Esophagus muscularis mucosa (tissue), 4 donors: ENCODE data around the gene OR2B6. TPM values are rescaled to one million over a fixed set of nuclear protein-coding genes. Genes with fewer than 3 reads are reported as not detected.
"Not testable (repeated sequence)": the region's sequence is repeated elsewhere in the genome, so short reads cannot be mapped to it uniquely, and the experiment has no call there.

Experiments
- DNase-seq: peaks from one replicate; pipeline ENCODE4 v3.0.0-alpha.2; 2017; ENCODE audit errors: extremely low spot score
- H3K27ac ChIP-seq, 4 donors: fragments of 200-600 bp; sonication (generic); replicated peaks in 1 of 4; 1 replicate in 3 of 4; 2 replicates in 1 of 4; pipeline ENCODE4 v1.5.1; 2016 to 2019; ENCODE audit warnings: mild to moderate bottlenecking in 1 of 4
- H3K27me3 ChIP-seq, 4 donors: fragments of 200-600 bp; sonication (generic); one replicate each; pipeline versions ENCODE4 v1.5.1 to v1.6.0; 2016 to 2019
- H3K36me3 ChIP-seq, 4 donors: fragments of 200-600 bp; sonication (generic); one replicate each; pipeline ENCODE4 v1.5.1; 2016 to 2019
- H3K4me1 ChIP-seq, 4 donors: fragments of 200-600 bp; sonication (generic); one replicate each; pipeline ENCODE4 v1.5.1; 2016 to 2019
- H3K4me3 ChIP-seq, 4 donors: fragments of 200-600 bp; sonication (generic); 1 replicate in 2 of 4; 2 replicates in 2 of 4; pipeline ENCODE4 v1.5.1; 2016 to 2019; ENCODE audit warnings: mild to moderate bottlenecking in 4 of 4, moderate library complexity in 1 of 4
- H3K9me3 ChIP-seq, 4 donors: fragments of 200-600 bp; sonication (generic); 1 replicate in 3 of 4; 2 replicates in 1 of 4; pipeline ENCODE4 v1.5.1; 2016 to 2019
- CTCF ChIP-seq, 3 experiments: fragments of 200-600 bp in 2 of 3; fragments of 450-650 bp in 1 of 3; sonication (generic) in 2 of 3; IDR thresholded peaks; one replicate each; pipeline ENCODE4 v1.5.1; 2017 to 2019; ENCODE audit warnings: antibody characterized with exemption in 3 of 3, mild to moderate bottlenecking in 2 of 3, moderate library complexity in 1 of 3
- EP300 ChIP-seq: sonication (generic); formaldehyde crosslinking; IDR thresholded peaks from one replicate; pipeline ENCODE4 v1.6.1; 2017; ENCODE audit warnings: antibody characterized with exemption
- POLR2A ChIP-seq: fragments of 450-650 bp; IDR thresholded peaks from one replicate; pipeline ENCODE4 v1.6.1; 2017; ENCODE audit warnings: antibody characterized with exemption, moderate library complexity, mild to moderate bottlenecking, low read depth
- POLR2AphosphoS5 ChIP-seq, 2 donors: sonication (generic); formaldehyde crosslinking; IDR thresholded peaks; one replicate each; pipeline ENCODE4 v1.6.1; 2017; ENCODE audit warnings: antibody characterized with exemption in 2 of 2
- whole genome bisulfite sequencing: methylation state at CpG from one replicate; pipeline ENCODE4 v1.1.5; 2018; 5-methylcytosine and 5-hydroxymethylcytosine counted together
- intact Hi-C: fragments of 100-400 bp; cut with DNase I; formaldehyde crosslinking; loops from one replicate; pipeline ENCODE4 v1.15.1; 2023
- total RNA-seq, 4 donors: library from RNA; depleted of rRNA; stranded (reverse); fragments of >200 nt; gene quantifications; one replicate each; pipeline versions ENCODE4 v1.1.0 to v1.2.1, GENCODE V29; 2016

OR2B6 gene
- total RNA-seq, 4 donors from 2014 or later: not detected

GRCh38 chr6:27931209-27931608 is 25.8 kb upstream of the OR2B6 start:
- DNase-seq: no peak
- TF ChIP-seq EP300: no peak
- no peak for TF ChIP-seq POLR2AphosphoS5 (IDR thresholded peaks at IDR 0.05)
- TF ChIP-seq CTCF (IDR thresholded peaks at IDR 0.05): no peak
- no peak for TF ChIP-seq POLR2A
- 82% methylated on average over 2 of the region's 2 CpGs for WGBS
- Histone ChIP-seq H3K4me3 (no peak overlapping the region), H3K36me3 (no peaks in the 10 kb centered on the region), H3K27me3 (peaks cover 0 to 17% (median 0%) of the 10 kb centered on the region in 4 donors), H3K9me3 (no peaks in the 10 kb centered on the region), H3K27ac (no peak overlapping the region), H3K4me1 (no peaks in the 10 kb centered on the region)
- intact Hi-C loops: no loop called here

- Histone ChIP-seq H3K27ac (no peak overlapping the region), H3K4me1 (no peaks in the 10 kb centered on the region), H3K27me3 (peaks cover 0 to 10% (median 0%) of the 10 kb centered on the region in 4 donors), H3K9me3 (no peaks in the 10 kb centered on the region), H3K36me3 (no peaks in the 10 kb centered on the region), H3K4me3 (no peak overlapping the region)
- intact Hi-C loops: no loop called here
- TF ChIP-seq POLR2AphosphoS5 (IDR thresholded peaks at IDR 0.05): no peak
- TF ChIP-seq EP300: no peak
- no peak for TF ChIP-seq CTCF (IDR thresholded peaks at IDR 0.05)
- TF ChIP-seq POLR2A: no peak
- WGBS: 69% methylated on average over 1 of the region's 1 CpG
- no peak for DNase-seq
Measured at GRCh38 chr6:27940766-27941165, 16.3 kb upstream of the OR2B6 start.

- DNase-seq, intact Hi-C loops, H3K36me3 ChIP-seq, H3K4me1 ChIP-seq, H3K27me3 ChIP-seq, H3K27ac ChIP-seq, H3K4me3 ChIP-seq, H3K9me3 ChIP-seq: not testable (repeated sequence)
- WGBS: 51% methylated on average over 4 of the region's 6 CpGs
Measured at GRCh38 chr6:27943072-27943471, 14.0 kb upstream of the OR2B6 start.

- H3K27ac ChIP-seq: no peak overlapping the region
- H3K27me3 ChIP-seq: peaks cover 0 to 6% (median 0%) of the 10 kb centered on the region in 4 donors
- DNase-seq: no peak
- 80% methylated on average over 1 of the region's 1 CpG for WGBS
- H3K4me1 ChIP-seq: no peaks in the 10 kb centered on the region
- intact Hi-C loops: no loop called here
- peaks cover 0 to 3% (median 0%) of the 10 kb centered on the region in 4 donors for H3K9me3 ChIP-seq
- no peaks in the 10 kb centered on the region for H3K36me3 ChIP-seq
- TF ChIP-seq CTCF (IDR thresholded peaks at IDR 0.05): no peak
- TF ChIP-seq EP300: no peak
- no peak for TF ChIP-seq POLR2AphosphoS5 (IDR thresholded peaks at IDR 0.05)
- TF ChIP-seq POLR2A: no peak
- no peak overlapping the region for H3K4me3 ChIP-seq
Measured at GRCh38 chr6:27948237-27948636, 8.8 kb upstream of the OR2B6 start.

- H3K27ac ChIP-seq: no peak overlapping the region
- TF ChIP-seq CTCF (IDR thresholded peaks at IDR 0.05): no peak
- H3K27me3 ChIP-seq: peaks cover 0 to 18% (median 0%) of the 10 kb centered on the region in 4 donors
- H3K36me3 ChIP-seq: no peaks in the 10 kb centered on the region
- H3K4me3 ChIP-seq: no peak overlapping the region
- H3K9me3 ChIP-seq: peaks cover 0 to 3% (median 0%) of the 10 kb centered on the region in 4 donors
- WGBS: 53% methylated on average over 1 of the region's 1 CpG
- no peak for DNase-seq
- H3K4me1 ChIP-seq: no peaks in the 10 kb centered on the region
- intact Hi-C loops: no loop called here
Measured at GRCh38 chr6:27951040-27951439, 6.0 kb upstream of the OR2B6 start.
